Brain microvascular endothelial cell (primary cell): ENCODE data around the gene SBK2.
"Not testable (repeated sequence)": the region's sequence is repeated elsewhere in the genome, so short reads cannot be mapped to it uniquely, and the experiment has no call there.

Experiments
- DNase-seq: peaks from one replicate; pipeline ENCODE4 v3.0.0-alpha.2; 2020
- H3K27ac ChIP-seq: fragments of 250-450 bp; sonication (Bioruptor Pico); 2 replicates; pipeline ENCODE4 v1.5.1; 2020; ENCODE audit warnings: mild to moderate bottlenecking, moderate library complexity
- H3K27me3 ChIP-seq: fragments of 250-450 bp; sonication (Bioruptor Pico); replicated peaks from 2 replicates; pipeline ENCODE4 v1.5.1; 2020; ENCODE audit warnings: mild to moderate bottlenecking
- H3K36me3 ChIP-seq: fragments of 250-450 bp; sonication (Bioruptor Pico); replicated peaks from 2 replicates; pipeline ENCODE4 v1.5.1; 2020; ENCODE audit warnings: mild to moderate bottlenecking
- H3K4me3 ChIP-seq: 2 replicates; pipeline ENCODE4 v1.5.1; 2011; ENCODE audit warnings: low read depth, mild to moderate bottlenecking, control low read depth, low read length, moderate library complexity
- CTCF ChIP-seq: IDR thresholded peaks from 2 replicates; pipeline ENCODE4 v1.5.1; 2011; ENCODE audit warnings: low read depth, mild to moderate bottlenecking, moderate library complexity, low read length, control low read depth, inconsistent platforms; ENCODE audit errors: missing control alignments
- in situ Hi-C: cut with HindIII; loops from 2 replicates; pipeline ENCODE4 v1.10.0; 2017; ENCODE audit warnings: low sequenced_read_pairs, low pct_ligation_motif_present

Gene SBK2

GRCh38 chr19:55535173-55535964 lies 1.6 kb downstream of the SBK2 start:
- in situ Hi-C loops = no loop called here
- no peak for TF ChIP-seq CTCF
- H3K27ac ChIP-seq = no peak overlapping the region

GRCh38 chr19:55534280-55534679 lies 2.7 kb downstream of the SBK2 start:
- DNase-seq, H3K36me3 ChIP-seq, in situ Hi-C loops, H3K4me3 ChIP-seq, H3K27ac ChIP-seq, H3K27me3 ChIP-seq: not testable (repeated sequence)

More at GRCh38 chr19:55535173-55535964, 1.6 kb downstream of the SBK2 start:
- H3K27me3 ChIP-seq = no peaks in the 10 kb centered on the region
- no peak overlapping the region for H3K4me3 ChIP-seq
- no peak for DNase-seq
- no peaks in the 10 kb centered on the region for H3K36me3 ChIP-seq

GRCh38 chr19:55530996-55531395 lies 5.9 kb downstream of the SBK2 start:
- no peaks in the 10 kb centered on the region for H3K36me3 ChIP-seq
- TF ChIP-seq CTCF = no peak
- in situ Hi-C loops = no loop called here
- H3K4me3 ChIP-seq = no peak overlapping the region
- H3K27ac ChIP-seq = no peak overlapping the region
- no peak for DNase-seq
- H3K27me3 ChIP-seq = no peaks in the 10 kb centered on the region

- in situ Hi-C loops = no loop called here
Measured at GRCh38 chr19:55529636-55530234, 7.2 kb downstream of the SBK2 start.

GRCh38 chr19:55528030-55528803 lies 8.7 kb downstream of the SBK2 start:
- Histone ChIP-seq H3K4me3 (no peak overlapping the region), H3K27me3 (no peaks in the 10 kb centered on the region), H3K36me3 (no peaks in the 10 kb centered on the region), H3K27ac (no peak overlapping the region)
- in situ Hi-C loops = no loop called here
- peak; percentile 33 for TF ChIP-seq CTCF
- no peak for DNase-seq

More at GRCh38 chr19:55529636-55530234, 7.2 kb downstream of the SBK2 start:
- Histone ChIP-seq H3K27ac (no peak overlapping the region), H3K4me3 (no peak overlapping the region), H3K27me3 (no peaks in the 10 kb centered on the region), H3K36me3 (no peaks in the 10 kb centered on the region)
- no peak for TF ChIP-seq CTCF
- DNase-seq = no peak
